ENCODE data around the gene LIG4.

GRCh38 chr13:108188260-108188659 lies 27.1 kb downstream of the LIG4 start:
- TF ChIP-seq CTCF (IDR thresholded peaks at IDR 0.05), result no peak
- TF ChIP-seq POLR2A (IDR thresholded peaks at IDR 0.05; ENCODE audit: low read depth), result no peak
- no peak for TF ChIP-seq POLR2AphosphoS5 (IDR thresholded peaks at IDR 0.05)

Measured in esophagus muscularis mucosa (tissue), 3 donors.